A549 treated with AZD9567 at 1 μM for 4 hours (cell line): ENCODE measurements around the gene RWDD2A. TPM values are rescaled to one million over a fixed set of nuclear protein-coding genes. Genes with fewer than 3 reads are reported as not detected.

Experiments used
- total RNA-seq: library from RNA; stranded (reverse); fragments of 200-300 nt; extraction: Qiagen RNA extraction; gene quantifications from 5 replicates; pipeline ENCODE4 v1.2.3, GENCODE V29; 2022; ENCODE audit not compliant: insufficient read depth

The RWDD2A gene
- total RNA-seq, result 1.3 to 1.7 TPM (median 1.6 TPM) in 5 replicates

DNA sequence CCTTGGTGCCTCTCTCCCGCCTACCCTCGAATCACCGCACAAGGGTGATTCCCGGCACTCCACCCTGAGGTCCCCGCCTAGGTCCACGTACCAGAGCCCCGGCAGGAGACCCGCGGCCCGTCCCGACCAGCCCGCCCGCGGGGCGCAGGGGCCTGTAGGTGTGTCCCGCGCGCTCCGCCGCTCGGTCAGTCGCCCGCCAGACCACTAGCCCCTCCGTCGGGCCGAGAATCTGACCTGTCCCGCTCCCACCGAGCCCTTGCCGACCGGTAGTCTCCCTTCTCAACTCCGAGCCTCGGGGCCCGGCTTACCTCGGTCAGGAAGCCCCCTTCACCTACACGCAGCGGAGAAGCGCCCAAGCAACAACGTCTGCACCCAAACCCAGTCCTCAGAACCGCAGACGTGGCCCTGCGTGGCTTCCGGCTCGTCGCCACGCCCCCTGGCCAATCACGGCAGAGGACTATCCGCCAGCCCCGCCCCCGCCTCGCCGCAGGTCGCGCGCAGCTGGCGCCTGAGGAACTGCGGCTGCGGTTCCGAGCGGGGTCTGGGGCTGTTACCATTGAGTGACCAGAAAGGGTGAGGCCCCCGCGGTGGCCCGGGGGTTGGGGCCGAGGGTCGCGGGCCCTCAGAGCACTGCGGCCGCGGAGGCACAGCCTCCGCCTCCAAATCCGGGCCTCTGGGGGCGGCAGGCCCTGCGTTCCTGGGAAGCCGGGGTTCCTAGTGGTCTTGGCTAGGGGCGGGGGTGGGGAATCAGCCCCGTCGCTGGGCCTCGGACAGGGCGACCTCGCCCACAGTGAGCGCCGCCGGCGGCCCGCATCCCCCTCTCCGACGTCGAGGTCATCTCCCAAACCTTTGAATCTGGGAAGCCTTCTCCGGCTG, at the start of gene RWDD2A, which contains the start of gene PGM3:
Gene RWDD2A, plus strand, starts transcription at position 487 of the 876 bp plus-strand sequence. CDS start 1,095 bp downstream, outside the sequence.
Gene PGM3, minus strand, starts transcription at position 395 of the 876 bp plus-strand sequence. CDS start 2,253 bp downstream, outside the sequence.

Other genes with a start within 250 kb of the RWDD2A start
- 3.1 to 3.7 TPM (median 3.2 TPM) in 5 replicates for gene UBE3D, start 127.5 kb upstream of the RWDD2A start, total RNA-seq
- 2.5 to 4.0 TPM (median 3.5 TPM) in 5 replicates for gene DOP1A, start 125.7 kb upstream of the RWDD2A start, total RNA-seq
- 23.4 to 29.5 TPM (median 28.5 TPM) in 5 replicates for gene PGM3, start 92 bp upstream of the RWDD2A start, total RNA-seq
- gene ME1, start 237.7 kb downstream of the RWDD2A start, total RNA-seq, result 35.2 to 39.3 TPM (median 37.3 TPM) in 5 replicates